ENCODE results near the gene ATP1A2.

Gene ATP1A2

DNA sequence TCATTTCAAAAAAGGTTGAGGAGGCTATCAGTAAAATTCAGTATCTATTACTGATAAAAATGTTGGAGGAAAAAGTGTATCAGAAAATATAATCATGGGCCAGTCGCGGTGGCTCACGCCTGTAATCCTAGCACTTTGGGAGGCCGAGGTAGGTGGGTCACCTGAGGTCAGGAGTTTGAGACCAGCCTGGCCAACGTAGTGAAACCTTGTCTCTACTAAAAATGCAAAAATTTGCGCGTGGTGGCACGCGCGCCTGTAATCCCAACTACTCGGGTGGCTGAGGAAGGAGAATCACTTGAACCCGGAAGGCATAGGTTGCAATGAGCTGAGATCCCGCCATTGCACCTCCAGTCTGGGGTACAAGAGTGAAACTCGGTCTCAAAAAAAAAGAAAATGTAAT is 30.5 kb downstream of the ATP1A2 start:
- no peak for DNase-seq (ENCODE audit: low read depth in 2 of 2)

DNA sequence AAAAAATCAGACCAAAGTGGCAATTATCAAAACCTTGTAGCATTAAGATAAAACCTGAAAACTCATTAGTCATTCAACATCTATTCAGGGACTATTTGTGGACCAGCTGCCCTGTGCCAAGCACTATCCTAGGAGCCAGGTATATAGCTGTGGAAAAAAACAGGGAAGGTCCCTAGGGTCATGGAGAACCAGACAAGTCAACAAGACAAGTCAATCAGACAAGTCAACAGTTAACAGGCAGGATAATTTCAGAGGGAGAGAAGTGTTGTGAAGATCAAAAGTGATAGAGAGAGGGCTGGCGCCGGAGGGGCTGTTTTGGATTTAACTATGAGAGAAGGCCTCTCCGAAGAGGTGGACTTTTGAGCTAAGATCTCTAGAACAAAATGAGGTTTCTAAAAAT is 32.6 kb downstream of the ATP1A2 start:
- no peak for DNase-seq (ENCODE audit: low read depth in 2 of 2)

DNA sequence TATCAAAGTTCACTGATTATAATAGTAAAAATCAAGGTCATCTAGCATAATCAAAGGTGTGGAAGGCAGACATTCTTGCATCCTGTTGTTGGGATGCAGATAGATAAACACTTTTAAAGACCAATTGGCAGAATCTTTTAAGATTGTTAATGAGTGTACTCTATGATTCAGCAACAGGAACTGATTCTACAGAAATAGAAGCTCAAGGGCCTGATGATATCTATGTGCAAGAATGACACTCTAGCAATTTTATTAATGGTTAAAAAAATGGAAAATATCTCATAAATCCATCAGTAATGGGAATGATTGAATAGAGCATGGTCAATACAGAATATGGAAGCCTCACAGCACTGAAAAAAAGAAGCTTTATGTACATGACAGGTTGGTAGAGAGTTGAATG is 33.7 kb downstream of the ATP1A2 start:
- DNase-seq (ENCODE audit: low read depth in 2 of 2) = no peak

DNA sequence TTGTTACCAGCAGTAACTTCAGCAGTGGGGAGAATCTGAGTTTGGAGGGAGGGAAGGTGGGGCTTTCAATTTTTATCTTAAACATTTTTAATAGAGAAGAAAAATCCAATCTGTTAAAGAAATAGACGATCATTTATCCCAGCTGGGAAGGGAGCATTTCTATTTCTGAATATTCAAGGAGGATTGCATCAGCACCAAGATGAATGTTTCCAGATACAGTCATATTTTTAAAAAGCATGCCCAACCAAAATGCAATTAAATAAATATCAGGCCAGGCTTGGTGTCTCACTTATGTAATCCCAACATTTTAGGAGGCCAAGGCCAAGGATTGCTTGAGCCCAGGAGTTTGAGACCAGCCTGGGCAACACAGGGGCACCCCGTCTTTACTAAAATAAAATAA is 34.2 kb downstream of the ATP1A2 start:
- DNase-seq (ENCODE audit: low read depth in 2 of 2) = no peak

DNA sequence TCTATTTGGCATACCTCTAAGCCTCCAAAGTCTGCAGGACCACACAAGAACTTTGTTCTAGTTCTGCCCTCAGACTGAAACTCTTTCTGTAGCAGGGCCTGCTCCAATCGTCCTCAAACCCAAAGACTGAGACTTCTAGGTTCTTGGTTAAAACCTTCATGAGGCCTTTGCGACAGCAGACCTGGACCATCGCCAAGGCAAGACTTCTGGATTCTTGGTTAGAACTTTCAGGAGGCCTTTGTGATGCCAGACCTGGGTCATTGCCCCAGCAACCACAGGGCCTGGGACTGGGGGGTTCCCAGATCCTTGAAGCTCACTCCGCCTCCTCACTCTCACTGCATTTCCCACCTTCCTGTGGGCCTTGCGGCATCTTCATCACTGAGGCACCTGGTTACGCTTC is 35.7 kb downstream of the ATP1A2 start, which contains the start of gene ATP1A4:
TSS of gene ATP1A4 (plus strand) at position 301 of the 400 bp plus-strand sequence. CDS start 438 bp downstream, outside the sequence.
- DNase-seq (ENCODE audit: low read depth in 2 of 2) = no peak

DNA sequence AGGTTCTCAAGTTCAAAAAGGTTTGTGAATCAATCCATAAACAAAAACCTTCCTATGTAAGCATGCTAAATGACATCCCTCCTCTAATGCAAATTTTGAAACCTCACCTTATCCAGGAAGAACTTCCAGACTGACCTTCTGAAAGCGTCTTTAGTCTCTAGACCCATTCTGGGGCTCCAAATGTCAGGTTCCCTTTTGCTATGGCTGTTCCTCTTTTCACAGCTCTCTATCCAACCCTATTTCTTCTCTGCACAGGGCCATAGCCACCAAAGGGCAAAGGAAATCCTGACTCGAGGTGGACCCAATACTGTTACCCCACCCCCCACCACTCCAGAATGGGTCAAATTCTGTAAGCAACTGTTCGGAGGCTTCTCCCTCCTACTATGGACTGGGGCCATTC is 39.2 kb downstream of the ATP1A2 start:
- DNase-seq (ENCODE audit: low read depth in 2 of 2) = no peak

DNA sequence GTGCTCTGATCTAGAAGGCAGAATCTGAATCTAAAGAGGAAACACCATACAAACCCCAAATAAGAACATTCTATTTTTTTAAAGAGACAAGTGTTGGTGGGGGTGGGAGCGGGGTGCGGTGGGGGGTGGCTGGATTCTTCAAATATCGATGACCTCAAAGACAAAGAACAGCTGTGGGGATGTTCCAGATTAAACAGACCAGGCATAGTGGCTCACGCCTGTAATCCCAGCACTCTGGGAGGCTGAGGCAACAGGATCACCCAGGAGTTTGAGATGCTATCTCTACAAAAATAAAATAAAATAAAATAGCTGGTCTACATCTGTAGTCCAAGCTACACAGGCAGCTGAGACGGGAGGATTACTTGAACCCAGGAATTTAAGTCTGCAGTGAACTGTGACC is 40.8 kb downstream of the ATP1A2 start:
- DNase-seq (ENCODE audit: low read depth in 2 of 2) = no peak

DNA sequence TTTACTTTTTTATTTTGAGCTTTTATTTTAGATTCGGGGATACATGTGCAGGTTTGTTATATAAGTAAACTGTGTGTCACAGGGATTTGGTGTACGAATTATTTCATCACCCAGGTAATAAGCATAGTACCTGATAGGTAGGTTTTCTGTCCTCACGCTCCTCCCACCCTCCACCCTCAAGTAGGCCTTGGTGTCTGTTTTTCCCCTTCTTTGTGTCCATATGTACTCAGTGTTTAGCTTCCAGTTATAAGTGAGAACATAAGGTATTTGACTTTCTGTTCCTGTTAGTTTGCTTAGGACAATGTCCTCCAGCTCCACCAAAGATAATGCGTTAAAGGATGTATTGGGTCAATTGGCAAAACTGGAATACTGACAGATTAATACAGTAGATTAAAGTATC is 41.6 kb downstream of the ATP1A2 start:
- DNase-seq (ENCODE audit: low read depth in 2 of 2) = no peak

DNA sequence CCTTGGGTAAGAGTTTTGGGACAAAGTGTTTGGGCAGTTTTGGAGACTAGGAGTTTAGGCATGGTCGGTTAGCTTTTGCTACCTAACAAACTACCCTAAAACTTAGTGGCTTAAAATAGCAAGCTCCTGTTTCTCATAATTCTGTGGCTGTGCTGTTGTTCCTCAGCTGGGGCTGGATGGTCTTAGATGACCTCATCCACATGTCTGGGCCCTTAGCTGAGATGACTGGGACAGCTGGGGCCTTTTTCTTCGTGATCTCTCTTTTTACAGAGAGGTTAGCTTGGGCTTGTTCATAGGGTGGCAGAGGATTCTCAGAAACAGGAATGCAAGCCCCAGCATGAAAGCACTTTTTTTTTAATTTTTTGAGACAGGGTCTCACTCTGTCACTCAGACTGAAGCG is 42.5 kb downstream of the ATP1A2 start:
- no peak for DNase-seq (ENCODE audit: low read depth in 2 of 2)

DNA sequence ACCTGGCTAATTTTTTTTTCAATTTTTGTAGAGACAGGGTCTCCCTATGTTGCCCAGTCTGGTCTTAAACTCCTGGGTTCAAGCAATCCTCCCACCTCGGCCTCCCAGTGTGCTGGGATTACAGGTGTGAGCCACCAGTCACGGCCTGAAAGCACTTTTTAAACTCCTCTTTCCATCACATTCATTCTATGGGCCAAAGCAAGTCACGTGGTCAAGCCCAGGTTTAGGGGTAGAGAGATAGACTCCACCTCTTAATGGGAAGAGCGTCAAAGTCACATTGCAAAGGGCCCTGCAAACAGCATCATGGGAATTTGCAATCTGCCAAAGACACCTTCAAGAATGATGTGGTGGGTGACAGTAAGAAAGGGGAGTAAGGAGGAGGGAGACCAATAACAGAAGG is 43.0 kb downstream of the ATP1A2 start:
- DNase-seq (ENCODE audit: low read depth in 2 of 2) = no peak

DNA sequence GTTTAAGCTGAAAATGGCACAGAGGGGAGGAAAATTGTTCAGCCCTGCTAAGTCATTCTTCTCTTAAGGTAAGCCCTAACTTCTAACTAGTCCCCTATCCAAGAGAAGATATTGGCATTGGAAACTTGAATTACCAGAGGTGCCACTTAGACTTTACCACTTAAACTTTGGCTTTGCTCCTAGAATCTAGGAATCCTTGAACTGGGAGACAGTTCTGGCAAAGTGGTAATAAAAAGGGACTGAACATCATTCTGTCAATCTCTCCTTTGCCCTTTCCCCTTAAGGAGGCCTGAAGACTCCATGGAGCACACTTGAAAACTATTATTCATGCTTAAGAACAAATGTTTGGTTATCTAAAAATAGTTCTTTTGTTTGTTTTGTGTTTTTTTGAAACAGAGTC is 44.3 kb downstream of the ATP1A2 start:
- DNase-seq (ENCODE audit: low read depth in 2 of 2) = no peak

DNA sequence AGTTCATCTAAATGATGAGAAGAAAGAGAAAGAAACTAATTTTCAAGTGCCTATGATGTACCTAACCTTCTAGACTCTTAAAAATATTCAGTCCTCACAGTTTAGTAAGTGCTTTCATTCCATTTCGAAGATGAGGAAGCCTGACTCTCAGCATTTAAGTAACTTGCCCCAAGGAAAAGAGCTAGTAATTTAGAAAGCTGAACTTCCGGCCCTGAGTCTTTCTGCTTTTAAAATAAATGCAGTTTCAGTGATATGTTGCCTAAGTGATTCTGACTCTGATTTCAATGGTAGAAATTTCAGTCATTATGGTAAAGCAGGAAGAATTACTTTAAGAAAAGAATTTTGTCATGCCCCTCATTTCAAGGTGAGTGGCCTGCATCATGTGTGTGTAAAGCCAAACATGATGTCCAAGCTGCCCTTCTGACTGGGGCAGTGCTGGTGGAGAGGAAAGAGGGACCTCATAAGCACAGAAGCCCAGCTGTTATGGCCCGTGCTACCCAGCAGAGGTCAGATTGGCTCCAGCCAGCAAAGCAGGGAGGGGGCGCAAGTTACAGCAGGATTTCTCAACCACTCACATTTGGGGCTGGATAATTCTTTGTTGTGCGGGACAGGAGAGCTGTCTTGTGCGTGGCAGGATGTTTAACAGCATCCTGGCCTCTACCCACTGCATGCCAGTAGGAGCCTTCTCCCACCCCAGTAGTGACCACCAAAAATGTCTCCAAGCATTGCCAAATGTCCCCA is 46.6 kb downstream of the ATP1A2 start:
- DNase-seq (ENCODE audit: low read depth in 2 of 2) = no peak

DNA sequence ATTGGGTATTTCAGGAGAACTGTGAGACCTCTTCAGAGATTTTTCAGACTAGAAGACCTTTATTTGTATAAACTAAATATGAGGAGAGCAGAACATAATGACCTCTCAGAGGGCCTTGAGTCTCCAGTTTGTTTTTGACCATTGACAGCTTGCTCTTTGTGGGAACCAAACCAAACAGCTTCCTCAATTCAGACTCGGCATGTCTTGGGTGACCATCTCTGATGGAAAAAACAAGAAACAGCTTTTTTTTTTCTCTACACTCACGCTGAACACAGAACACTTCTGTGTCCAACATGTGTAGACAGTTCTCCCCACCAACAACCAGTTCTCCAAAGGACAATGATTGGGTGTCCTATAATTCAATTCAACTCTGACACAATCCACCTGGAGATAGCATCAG is 47.4 kb downstream of the ATP1A2 start:
- no peak for DNase-seq (ENCODE audit: low read depth in 2 of 2)

DNA sequence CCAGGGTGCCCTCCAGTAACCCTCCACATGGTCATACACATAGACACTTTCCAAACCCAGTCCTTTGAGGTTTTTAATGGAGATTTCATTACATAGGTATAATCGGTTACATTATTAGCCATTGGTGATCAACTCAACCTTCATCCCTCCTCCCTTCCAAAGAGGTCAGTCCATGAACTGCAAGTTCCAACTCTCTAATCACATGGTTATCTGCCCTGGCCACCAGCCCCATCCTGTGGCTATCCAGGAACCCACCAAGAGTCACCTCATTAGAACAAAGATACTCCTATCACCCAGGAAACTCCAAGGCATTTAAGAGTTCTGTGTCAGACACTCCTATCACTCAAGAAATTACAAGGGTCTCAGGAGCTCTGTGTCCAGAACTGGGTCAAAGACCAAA is 48.1 kb downstream of the ATP1A2 start:
- DNase-seq (ENCODE audit: low read depth in 2 of 2) = no peak

DNA sequence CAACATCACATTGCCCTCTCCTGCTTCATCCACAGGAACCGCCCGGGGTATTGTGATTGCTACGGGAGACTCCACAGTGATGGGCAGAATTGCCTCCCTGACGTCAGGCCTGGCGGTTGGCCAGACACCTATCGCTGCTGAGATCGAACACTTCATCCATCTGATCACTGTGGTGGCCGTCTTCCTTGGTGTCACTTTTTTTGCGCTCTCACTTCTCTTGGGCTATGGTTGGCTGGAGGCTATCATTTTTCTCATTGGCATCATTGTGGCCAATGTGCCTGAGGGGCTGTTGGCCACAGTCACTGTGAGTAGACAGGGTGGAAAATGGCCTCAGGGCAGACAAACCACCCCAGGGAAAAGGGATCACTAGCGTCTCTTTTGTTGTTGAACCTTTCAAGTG is 48.6 kb downstream of the ATP1A2 start:
- no peak for DNase-seq (ENCODE audit: low read depth in 2 of 2)

DNA sequence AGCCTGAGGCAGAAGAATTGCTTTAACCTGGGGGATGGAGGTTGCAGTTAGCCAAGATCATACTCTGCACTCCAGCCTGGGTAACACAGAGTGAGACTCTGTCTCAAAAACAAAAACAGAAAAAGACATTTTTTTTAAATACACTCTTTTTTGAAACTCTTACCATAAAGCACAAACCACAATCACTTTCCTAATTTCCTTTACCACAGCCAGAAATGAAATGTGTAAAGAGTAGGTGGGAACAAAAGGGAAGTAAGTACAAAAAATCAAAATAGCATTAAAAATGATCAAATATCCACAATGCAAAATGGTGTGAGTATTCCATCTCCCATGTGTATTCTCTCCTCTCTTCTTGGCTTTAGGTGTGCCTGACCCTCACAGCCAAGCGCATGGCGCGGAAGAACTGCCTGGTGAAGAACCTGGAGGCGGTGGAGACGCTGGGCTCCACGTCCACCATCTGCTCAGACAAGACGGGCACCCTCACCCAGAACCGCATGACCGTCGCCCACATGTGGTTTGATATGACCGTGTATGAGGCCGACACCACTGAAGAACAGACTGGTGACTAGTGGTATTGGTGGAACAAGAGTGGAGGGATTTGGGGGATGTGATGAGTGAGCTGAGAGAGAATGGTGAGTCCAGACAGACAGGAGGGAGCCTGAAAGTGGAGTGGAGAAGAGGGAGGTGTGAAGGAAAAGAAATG is 50.8 kb downstream of the ATP1A2 start:
- no peak for DNase-seq (ENCODE audit: low read depth in 2 of 2)

DNA sequence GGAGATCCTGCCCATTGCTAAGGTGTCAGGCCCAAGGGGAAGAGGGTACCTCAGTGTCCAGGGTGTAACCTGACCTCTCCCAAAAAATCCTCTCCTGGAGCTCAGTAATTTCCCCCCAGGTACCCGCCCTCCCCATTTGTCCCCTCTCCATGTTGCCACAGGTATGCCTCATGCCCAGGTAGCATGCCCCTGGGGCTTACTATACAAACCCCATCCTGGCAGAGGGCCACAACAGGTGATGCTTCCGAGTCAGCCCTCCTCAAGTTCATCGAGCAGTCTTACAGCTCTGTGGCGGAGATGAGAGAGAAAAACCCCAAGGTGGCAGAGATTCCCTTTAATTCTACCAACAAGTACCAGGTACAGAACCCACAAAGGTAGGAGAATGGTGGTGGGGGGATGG is 51.5 kb downstream of the ATP1A2 start:
- no peak for DNase-seq (ENCODE audit: low read depth in 2 of 2)

DNA sequence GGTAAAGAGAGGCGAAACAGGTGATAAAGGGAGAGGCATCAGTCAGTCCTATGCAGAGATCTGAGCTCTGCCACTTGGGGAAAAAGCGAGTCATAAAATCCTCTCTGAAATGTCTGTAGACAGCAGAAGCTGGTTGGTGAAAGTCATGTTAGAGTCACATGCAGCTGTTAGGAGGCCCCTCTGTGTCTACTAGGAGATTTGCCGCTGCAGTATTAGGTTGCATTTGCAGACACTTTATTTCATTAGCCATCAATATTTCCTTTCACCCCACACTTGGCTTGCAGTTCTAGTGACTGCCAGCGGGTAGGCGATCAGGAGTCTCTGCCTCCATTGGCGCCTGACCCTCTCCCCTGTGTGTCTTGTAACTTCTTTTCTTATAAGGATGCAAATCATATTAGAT is 52.0 kb downstream of the ATP1A2 start:
- DNase-seq (ENCODE audit: low read depth in 2 of 2) = no peak

DNA sequence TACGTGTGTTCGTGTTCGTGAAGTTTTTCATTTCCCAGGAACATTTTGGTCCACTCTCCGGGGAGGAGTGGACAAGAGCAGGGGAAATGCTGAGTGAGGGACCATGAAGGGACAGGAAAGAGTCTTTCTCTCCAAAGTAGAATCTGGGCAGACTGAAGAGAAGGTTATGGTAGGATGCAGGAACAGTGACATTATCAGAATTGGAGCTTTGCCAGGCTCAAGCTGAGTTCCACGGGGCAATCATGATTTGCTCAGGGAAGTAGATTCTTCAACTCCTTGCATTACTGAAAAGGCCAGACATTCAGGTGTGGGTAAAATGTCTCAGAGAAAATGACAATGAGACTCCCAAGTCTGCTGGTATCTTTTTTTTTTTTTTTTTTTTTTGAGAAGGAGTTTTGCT is 52.5 kb downstream of the ATP1A2 start:
- DNase-seq (ENCODE audit: low read depth in 2 of 2) = no peak

DNA sequence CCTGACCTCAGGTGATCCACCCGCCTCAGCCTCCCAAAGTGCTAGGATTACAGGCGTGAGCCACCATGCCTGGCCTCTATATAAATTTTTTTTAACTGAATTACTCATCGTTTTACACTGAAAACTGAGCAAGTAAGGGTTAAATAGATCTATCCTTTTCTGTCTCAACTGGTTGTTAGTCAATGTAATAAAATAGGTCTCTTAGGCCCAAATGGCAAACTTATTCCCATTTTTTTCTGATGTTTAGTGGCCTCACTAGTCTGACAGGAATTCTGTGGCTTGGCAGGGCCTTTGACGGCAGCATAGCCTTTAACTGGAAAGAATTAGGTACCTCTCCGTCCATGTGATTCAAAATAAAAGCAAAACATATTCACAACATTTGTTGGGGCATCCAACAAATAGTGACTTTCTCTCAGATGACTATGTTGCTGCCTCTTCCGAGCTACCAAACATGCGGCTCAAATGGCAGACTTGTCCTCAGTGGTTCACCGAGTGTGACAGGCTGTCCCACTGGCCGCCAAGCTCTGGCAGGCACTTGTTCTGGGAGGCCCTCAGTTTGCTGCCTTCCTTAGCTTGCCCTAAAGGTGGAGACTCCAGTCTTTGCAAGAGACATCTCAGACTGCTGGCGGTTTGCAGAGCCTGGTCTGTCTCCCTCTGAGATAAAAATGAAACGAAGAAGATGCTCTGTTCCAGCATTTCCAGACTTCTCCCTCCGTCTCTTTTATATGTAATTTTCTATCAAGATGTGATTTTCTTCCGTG is 53.2 kb downstream of the ATP1A2 start:
- no peak for DNase-seq (ENCODE audit: low read depth in 2 of 2)

DNA sequence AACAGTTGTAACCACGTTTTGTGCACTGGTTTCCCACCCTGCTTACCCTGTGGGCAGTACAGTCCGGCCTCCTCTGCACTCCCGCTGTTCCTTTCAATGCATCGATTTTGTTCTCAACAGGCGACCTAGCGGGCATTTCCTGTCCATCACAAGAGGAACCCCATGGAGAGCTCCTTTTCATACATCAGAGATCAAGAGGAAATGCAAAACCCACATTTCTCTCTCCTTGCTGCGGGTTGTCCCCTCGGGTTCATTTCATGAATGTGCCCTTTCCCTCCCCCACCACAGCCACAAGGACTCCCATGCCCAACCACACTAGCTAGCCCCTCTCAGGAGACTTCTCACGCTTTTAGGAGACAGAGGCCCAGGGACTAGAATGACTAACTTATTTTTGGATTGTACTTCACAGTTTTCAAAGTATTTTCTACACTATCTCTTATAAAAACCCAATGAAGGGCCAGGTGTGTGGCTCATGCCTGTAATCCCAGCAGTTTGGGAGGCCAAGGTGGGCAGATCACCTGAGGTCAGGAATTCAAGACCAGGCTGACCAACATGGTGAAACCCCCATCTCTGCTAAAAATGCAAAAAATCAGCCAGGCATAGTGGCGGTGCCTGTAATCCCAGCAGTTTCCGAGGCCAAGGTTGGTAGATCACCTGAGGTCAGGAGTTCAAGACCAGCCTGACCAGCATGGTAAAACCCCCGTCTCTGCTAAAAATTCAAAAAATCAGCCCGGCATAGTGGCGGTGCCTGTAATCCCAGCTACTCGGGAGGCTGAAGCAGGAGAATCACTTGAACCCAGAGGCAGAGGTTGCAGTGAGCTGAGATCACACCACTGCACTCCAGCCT is 54.2 kb downstream of the ATP1A2 start:
- no peak for DNase-seq (ENCODE audit: low read depth in 2 of 2)

DNA sequence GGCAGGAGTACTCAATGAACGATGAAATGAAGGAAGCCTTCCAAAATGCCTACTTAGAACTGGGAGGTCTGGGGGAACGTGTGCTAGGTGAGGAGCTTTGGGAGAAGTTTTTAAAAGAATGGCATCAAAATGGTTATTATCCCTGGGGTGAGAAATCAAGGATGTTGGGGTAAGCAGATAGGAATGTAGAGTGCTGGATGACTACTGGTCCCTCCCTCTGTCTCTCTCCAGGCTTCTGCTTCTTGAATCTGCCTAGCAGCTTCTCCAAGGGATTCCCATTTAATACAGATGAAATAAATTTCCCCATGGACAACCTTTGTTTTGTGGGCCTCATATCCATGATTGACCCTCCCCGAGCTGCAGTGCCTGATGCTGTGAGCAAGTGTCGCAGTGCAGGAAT is 55.8 kb downstream of the ATP1A2 start:
- DNase-seq (ENCODE audit: low read depth in 2 of 2) = no peak
